Gastroesophageal sphincter (tissue), 4 donors: Measurements from ENCODE around the gene TKT. TPM values are rescaled to one million over a fixed set of nuclear protein-coding genes. Genes with fewer than 3 reads are reported as not detected.
"Not testable (repeated sequence)": the region's sequence is repeated elsewhere in the genome, so short reads cannot be mapped to it uniquely, and the experiment has no call there.

Experiments used
- ATAC-seq: fragments of 150-250 bp; one replicate; pipeline ENCODE4 v1.9.1; 2016; ENCODE audit warnings: mild to moderate bottlenecking, moderate library complexity
- H3K27ac ChIP-seq, 4 donors: fragments of 200-600 bp; sonication (generic) in 3 of 4; 1 replicate in 3 of 4; 2 replicates in 1 of 4; pipeline ENCODE4 v1.5.1; 2016 to 2019
- H3K27me3 ChIP-seq: fragments of 200-600 bp; sonication (generic); one replicate; pipeline ENCODE4 v1.5.1; 2019
- H3K36me3 ChIP-seq, 2 donors: fragments of 200-600 bp; sonication (generic); one replicate each; pipeline ENCODE4 v1.5.1; 2019; ENCODE audit warnings: control low read depth in 1 of 2
- H3K4me1 ChIP-seq, 3 donors: fragments of 200-600 bp; sonication (generic); 1 replicate in 2 of 3; 2 replicates in 1 of 3; pipeline ENCODE4 v1.5.1; 2016 to 2019; ENCODE audit warnings: control low read depth in 2 of 3
- H3K4me3 ChIP-seq, 2 donors: fragments of 200-600 bp; sonication (generic); one replicate each; pipeline ENCODE4 v1.5.1; 2019; ENCODE audit warnings: mild to moderate bottlenecking in 1 of 2, moderate library complexity in 1 of 2
- H3K9me3 ChIP-seq, 3 donors: fragments of 200-600 bp; sonication (generic); one replicate each; pipeline ENCODE4 v1.5.1; 2017 to 2019; ENCODE audit warnings: control low read depth in 2 of 3
- EP300 ChIP-seq: sonication (generic); formaldehyde crosslinking; IDR thresholded peaks from one replicate; pipeline ENCODE4 v1.6.1; 2017; ENCODE audit warnings: antibody characterized with exemption, mild to moderate bottlenecking
- POLR2A ChIP-seq, 2 donors: fragments of 450-650 bp; IDR thresholded peaks; one replicate each; pipeline ENCODE4 v1.6.1; 2017; ENCODE audit warnings: antibody characterized with exemption in 2 of 2, mild to moderate bottlenecking in 2 of 2, moderate library complexity in 1 of 2
- POLR2AphosphoS5 ChIP-seq: sonication (generic); formaldehyde crosslinking; IDR thresholded peaks from one replicate; pipeline ENCODE4 v1.6.1; 2017; ENCODE audit warnings: antibody characterized with exemption
- WGBS, 2 donors: methylation state at CpG; one replicate each; pipeline ENCODE4 v1.1.5; 2018; ENCODE audit warnings: low coverage in 1 of 2; 5-methylcytosine and 5-hydroxymethylcytosine counted together
- total RNA-seq, 4 donors: library from RNA; depleted of rRNA; stranded (reverse); fragments of >200 nt; gene quantifications; one replicate each; pipeline ENCODE4 v1.1.0, GENCODE V29; 2016
- TF ChIP-seq, protein P1 (sequence below), 4 experiments: fragments of 200-600 bp in 2 of 4; fragments of 450-650 bp in 2 of 4; sonication (generic) in 1 of 4; IDR thresholded peaks; one replicate each; pipeline ENCODE4 v1.5.1; 2017 to 2019; ENCODE audit warnings: antibody characterized with exemption in 4 of 4, mild to moderate bottlenecking in 2 of 4, moderate library complexity in 2 of 4

Gene TKT, protein sequence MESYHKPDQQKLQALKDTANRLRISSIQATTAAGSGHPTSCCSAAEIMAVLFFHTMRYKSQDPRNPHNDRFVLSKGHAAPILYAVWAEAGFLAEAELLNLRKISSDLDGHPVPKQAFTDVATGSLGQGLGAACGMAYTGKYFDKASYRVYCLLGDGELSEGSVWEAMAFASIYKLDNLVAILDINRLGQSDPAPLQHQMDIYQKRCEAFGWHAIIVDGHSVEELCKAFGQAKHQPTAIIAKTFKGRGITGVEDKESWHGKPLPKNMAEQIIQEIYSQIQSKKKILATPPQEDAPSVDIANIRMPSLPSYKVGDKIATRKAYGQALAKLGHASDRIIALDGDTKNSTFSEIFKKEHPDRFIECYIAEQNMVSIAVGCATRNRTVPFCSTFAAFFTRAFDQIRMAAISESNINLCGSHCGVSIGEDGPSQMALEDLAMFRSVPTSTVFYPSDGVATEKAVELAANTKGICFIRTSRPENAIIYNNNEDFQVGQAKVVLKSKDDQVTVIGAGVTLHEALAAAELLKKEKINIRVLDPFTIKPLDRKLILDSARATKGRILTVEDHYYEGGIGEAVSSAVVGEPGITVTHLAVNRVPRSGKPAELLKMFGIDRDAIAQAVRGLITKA
- 100 to 1,000 TPM; 218 to 386 (median 278) TPM for total RNA-seq

DNA sequence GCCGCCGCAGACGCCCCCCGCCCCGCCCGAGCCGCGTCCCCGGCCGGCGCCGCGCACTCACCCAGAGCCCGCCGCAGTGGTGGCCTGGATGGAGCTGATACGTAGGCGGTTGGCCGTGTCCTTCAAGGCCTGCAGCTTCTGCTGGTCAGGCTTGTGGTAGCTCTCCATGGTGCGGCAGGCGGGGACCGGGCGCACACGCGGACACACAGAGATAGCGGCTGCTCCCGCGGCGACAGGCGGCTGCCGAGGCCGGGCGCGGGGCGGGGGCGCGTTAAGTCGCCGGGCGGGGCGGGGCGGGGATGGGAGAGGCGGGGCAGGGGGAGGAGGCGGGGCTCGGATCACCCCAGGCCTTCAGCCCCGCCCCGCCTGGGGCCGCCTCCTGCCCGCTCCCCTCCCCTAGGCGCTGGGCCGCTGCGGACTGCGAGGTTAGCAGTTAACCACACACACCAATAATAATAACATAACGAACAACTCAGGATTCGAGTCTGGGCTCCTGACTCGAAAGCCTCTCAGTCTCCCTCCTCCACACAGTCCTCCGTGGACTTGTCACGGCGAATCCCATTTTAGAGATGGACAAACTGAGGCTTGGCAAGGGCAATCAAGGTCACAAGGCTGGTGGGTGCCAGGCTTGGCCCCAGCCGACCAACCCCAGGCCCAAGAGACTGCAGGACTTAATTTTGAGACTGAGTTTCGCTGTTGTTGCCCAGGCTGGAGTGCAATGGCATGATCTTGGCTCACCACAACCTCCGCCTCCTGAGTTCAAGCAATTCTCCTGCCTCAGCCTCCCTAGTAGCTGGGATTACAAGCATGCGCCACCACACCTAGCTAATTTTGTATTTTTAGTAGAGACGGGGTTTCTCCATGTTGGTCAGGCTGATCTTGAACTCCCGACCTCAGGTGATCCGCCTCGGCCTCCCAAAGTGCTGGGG, at the start of gene TKT:
TKT (minus strand) TSS at position 248 of the 929 bp plus-strand sequence; CDS start at position 168, 80 bp downstream.
- H3K27me3 ChIP-seq, result no peaks in the 10 kb centered on the region
- peaks cover 0 to 43% (median 24%) of the 10 kb centered on the region in 3 donors for H3K4me1 ChIP-seq
- H3K36me3 ChIP-seq, result no peaks in the 10 kb centered on the region
- peak within 1 kb of the TSS; percentile 51 to 95 (median 92) for H3K27ac ChIP-seq
- TF ChIP-seq POLR2AphosphoS5, result peak; percentile 76
- TF ChIP-seq POLR2A (IDR thresholded peaks at IDR 0.05), result peak; percentile 68 to 74
- TF ChIP-seq EP300, result no peak
- ATAC-seq, result peak; percentile 88
- no peaks in the 10 kb centered on the region for H3K9me3 ChIP-seq
- H3K4me3 ChIP-seq, result peak within 1 kb of the TSS; percentile 72 to 99
- WGBS, 2 donors, result 29 to 100% methylated on average over 5 to 21 of the region's 66 CpGs

DNA sequence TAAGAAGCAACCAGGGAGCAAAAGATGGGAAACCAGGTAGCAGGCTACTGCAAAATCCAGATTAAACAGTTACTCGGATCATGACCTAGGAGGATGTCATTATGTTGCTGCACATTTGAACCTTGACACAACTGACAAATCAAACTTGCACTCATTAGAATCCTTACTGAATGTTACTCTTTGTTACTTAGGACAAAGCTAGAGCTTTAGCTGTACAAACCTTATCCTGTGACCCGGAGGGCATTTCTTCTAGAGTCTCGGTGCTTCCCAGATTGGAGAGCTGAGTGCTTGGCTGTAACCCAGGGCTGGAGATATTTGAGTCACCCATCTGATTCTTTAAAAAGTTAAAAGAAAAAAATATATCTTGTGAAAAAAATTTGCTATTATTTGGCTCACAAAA, 48.1 kb upstream of the TKT start:
- no peak for TF ChIP-seq POLR2A (IDR thresholded peaks at IDR 0.05)
- no peak for TF ChIP-seq POLR2AphosphoS5
- no peak for TF ChIP-seq EP300
- peaks cover 0 to 54% of the 10 kb centered on the region in 2 donors for H3K36me3 ChIP-seq
- no peaks in the 10 kb centered on the region for H3K9me3 ChIP-seq
- H3K27ac ChIP-seq, result peak overlapping the region in 2 of 4 donors; percentile 35 to 42
- peaks cover 0 to 28% (median 0%) of the 10 kb centered on the region in 3 donors for H3K4me1 ChIP-seq
- H3K4me3 ChIP-seq, result no peak overlapping the region
- ATAC-seq, result no peak
- H3K27me3 ChIP-seq, result no peaks in the 10 kb centered on the region
- 44 to 56% methylated on average over 3 of the region's 3 CpGs for WGBS, 2 donors

DNA sequence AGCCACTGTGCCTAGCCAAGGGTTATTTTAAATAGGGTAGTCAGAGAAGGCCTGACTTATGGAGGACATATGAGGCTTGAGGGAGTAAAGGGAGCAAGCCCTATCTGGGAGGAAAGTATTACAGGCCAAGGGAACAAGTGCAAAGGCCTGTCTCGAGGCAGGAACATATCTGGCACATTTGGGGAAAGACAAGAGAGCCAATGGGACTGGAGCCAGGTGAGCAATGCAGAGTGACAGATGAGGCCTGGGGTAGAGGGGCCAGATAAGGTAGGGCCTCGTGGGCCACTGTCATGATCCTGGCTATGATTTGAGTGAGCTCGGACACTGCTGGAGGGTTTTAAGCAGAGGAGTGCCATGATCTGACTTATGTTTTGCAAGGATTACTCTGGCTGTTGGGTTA, 47.7 kb upstream of the TKT start:
- Histone ChIP-seq H3K9me3 (no peaks in the 10 kb centered on the region), H3K4me1 (peaks cover 0 to 28% (median 0%) of the 10 kb centered on the region in 3 donors), H3K27ac (peak overlapping the region in 2 of 4 donors; percentile 35 to 42), H3K27me3 (no peaks in the 10 kb centered on the region), H3K36me3 (peaks cover 0 to 54% of the 10 kb centered on the region in 2 donors), H3K4me3 (no peak overlapping the region)
- 33 to 34% methylated on average over 2 to 3 of the region's 3 CpGs for WGBS, 2 donors
- no peak for ATAC-seq
- TF ChIP-seq POLR2A (IDR thresholded peaks at IDR 0.05) (no peak), EP300 (no peak), POLR2AphosphoS5 (no peak)
- TF ChIP-seq, protein P1, sequence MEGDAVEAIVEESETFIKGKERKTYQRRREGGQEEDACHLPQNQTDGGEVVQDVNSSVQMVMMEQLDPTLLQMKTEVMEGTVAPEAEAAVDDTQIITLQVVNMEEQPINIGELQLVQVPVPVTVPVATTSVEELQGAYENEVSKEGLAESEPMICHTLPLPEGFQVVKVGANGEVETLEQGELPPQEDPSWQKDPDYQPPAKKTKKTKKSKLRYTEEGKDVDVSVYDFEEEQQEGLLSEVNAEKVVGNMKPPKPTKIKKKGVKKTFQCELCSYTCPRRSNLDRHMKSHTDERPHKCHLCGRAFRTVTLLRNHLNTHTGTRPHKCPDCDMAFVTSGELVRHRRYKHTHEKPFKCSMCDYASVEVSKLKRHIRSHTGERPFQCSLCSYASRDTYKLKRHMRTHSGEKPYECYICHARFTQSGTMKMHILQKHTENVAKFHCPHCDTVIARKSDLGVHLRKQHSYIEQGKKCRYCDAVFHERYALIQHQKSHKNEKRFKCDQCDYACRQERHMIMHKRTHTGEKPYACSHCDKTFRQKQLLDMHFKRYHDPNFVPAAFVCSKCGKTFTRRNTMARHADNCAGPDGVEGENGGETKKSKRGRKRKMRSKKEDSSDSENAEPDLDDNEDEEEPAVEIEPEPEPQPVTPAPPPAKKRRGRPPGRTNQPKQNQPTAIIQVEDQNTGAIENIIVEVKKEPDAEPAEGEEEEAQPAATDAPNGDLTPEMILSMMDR (IDR thresholded peaks at IDR 0.05), result no peak

DNA sequence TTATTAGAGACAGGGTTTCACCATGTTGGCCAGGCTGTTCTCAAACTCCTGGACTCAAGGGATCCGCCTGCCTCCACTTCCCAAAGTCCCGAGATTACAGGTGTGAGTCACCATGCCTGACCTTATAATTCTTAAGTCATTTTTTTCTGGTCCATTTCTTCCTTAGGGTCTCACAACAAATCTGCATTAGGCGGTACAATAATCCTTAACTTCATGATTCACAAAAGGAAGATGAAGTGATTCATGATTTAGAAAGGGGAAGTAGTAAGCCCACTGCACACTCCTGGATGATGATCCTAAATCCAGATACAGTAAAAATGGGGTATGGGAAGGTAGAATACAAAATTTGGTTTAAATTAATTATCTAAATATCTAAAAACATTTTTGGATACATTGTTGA, 45.0 kb upstream of the TKT start:
- WGBS, 2 donors, result 85 to 96% methylated on average over 3 of the region's 3 CpGs
- Histone ChIP-seq H3K4me3 (no peak overlapping the region), H3K9me3 (no peaks in the 10 kb centered on the region), H3K4me1 (peaks cover 0 to 25% (median 0%) of the 10 kb centered on the region in 3 donors), H3K27ac (no peak overlapping the region), H3K36me3 (peaks cover 0 to 56% of the 10 kb centered on the region in 2 donors), H3K27me3 (no peaks in the 10 kb centered on the region)
- TF ChIP-seq EP300 (no peak), POLR2A (IDR thresholded peaks at IDR 0.05) (no peak), POLR2AphosphoS5 (no peak)
- TF ChIP-seq, protein P1 (IDR thresholded peaks at IDR 0.05), result no peak
- ATAC-seq, result no peak

DNA sequence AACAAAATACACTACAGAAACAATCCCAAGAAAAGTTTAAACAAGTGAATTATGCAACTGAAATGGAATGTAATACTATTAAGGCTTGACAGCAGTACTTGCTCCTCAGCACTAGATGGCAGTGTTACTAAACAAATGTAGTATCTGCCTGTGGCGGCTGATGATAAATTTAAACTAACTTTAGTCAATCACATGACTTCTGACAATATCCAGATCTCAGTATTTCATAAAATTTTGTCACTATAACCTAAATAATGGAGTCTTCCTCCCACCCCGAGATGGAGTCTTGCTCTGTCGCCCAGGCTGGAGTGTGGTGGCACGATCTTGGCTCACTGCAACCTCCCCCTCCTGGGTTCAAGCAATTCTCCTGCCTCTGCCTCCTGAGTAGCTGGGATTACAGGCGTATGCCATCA, 43.8 kb upstream of the TKT start:
- ATAC-seq, result peak; percentile 85
- not testable (repeated sequence) for H3K27me3 ChIP-seq, H3K4me3 ChIP-seq

More for the DNA sequence above, 43.8 kb upstream of the TKT start:
- H3K27ac ChIP-seq, result peak overlapping the region in 3 of 4 donors; percentile 56 to 74 (median 59)
- TF ChIP-seq, protein P1 (IDR thresholded peaks at IDR 0.05), result peak; percentile 84 to 95 (median 90)
- TF ChIP-seq POLR2AphosphoS5, result peak; percentile 49
- 22 to 35% methylated on average over 4 to 5 of the region's 5 CpGs for WGBS, 2 donors
- H3K36me3 ChIP-seq, result peaks cover 0 to 62% of the 10 kb centered on the region in 2 donors
- H3K9me3 ChIP-seq, result not testable (repeated sequence)
- peaks cover 0 to 25% (median 0%) of the 10 kb centered on the region in 3 donors for H3K4me1 ChIP-seq
